Measurements from ENCODE around the gene UBE2I.
"Not testable (repeated sequence)": the region's sequence is repeated elsewhere in the genome, so short reads cannot be mapped to it uniquely, and the experiment has no call there.

Gene UBE2I

DNA sequence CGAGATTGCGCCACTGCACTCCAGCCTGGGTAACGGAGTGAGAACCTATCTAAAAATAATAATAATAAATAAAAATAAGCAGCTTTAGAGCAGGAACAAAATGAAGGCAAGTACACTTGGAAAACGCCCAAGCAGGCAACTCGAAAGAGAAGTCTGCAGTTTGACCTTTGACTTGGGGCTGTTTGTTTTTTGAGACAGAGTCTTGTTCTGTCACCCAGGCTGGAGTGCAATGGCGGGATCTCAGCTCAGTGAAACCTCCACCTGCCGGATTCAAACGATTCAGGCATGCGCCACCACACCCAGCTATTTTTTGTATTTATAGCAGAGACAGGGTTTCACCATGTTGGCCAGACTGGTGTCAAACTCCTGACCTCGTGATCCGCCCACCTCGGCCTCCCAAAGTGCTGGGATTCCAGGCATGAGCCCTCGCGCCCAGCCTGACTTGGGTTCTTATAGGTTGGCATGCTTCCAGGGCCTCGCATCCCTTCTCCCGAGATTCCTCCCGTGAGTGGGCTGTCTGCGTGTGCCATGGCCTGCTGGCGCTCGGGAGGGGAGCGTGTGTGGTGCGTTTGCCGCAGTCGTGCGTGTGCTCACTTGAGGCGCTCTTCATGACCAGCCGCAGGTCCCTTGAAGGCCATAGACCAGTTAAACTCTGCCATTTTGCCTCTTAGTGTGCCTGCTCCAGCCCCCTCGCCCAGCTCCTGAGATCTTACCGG is 18.4 kb upstream of the UBE2I start:
- POLR2A ChIA-PET: interaction anchor here (0.6 kb wide), 1 partner anchor 321 kb away, joined by 3 read pairs; the partner anchor contains the start of gene IFT140
- DNase-seq (ENCODE audit: low read depth, low spot score): no peak
- no peak overlapping the region for H3K4me3 ChIP-seq (ENCODE audit: low read depth, low read length)
- CTCF ChIA-PET: interaction anchor here (1.5 to 1.9 kb wide), 3 partner anchors 9 to 14 kb away, joined by 6 to 10 read pairs (median 6); no protein-coding TSS in a partner anchor
- TF ChIP-seq, protein P1, sequence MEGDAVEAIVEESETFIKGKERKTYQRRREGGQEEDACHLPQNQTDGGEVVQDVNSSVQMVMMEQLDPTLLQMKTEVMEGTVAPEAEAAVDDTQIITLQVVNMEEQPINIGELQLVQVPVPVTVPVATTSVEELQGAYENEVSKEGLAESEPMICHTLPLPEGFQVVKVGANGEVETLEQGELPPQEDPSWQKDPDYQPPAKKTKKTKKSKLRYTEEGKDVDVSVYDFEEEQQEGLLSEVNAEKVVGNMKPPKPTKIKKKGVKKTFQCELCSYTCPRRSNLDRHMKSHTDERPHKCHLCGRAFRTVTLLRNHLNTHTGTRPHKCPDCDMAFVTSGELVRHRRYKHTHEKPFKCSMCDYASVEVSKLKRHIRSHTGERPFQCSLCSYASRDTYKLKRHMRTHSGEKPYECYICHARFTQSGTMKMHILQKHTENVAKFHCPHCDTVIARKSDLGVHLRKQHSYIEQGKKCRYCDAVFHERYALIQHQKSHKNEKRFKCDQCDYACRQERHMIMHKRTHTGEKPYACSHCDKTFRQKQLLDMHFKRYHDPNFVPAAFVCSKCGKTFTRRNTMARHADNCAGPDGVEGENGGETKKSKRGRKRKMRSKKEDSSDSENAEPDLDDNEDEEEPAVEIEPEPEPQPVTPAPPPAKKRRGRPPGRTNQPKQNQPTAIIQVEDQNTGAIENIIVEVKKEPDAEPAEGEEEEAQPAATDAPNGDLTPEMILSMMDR (IDR thresholded peaks at IDR 0.05; ENCODE audit: insufficient read depth, low read length, missing control alignments): no peak

DNA sequence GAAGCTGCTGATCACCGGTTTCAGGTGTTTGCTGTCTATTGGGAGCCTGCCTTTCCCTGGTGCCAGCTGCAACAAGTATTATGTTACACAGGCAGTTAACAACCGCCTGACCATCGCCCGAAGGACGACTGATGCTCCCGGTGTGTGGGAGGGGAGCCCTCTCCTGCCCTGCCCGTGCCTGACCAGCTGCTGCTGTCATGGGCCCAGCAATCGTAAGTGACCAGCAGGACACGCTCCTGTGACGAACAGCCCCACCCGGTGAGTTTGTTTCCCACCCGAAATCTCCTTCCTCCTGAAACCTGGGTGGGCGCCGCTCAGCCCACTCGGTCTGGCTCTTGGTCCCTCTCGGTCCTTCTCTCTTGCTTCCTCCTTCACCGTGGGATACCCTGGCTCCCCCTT is 17.9 kb upstream of the UBE2I start:
- TF ChIP-seq, protein P1 (IDR thresholded peaks at IDR 0.05; ENCODE audit: insufficient read depth, low read length, missing control alignments): no peak
- H3K4me3 ChIP-seq (ENCODE audit: low read depth, low read length): no peak overlapping the region
- POLR2A ChIA-PET: interaction anchor here (0.6 kb wide), 1 partner anchor 320 kb away, joined by 3 read pairs; the partner anchor contains the start of gene IFT140
- no peak for DNase-seq (ENCODE audit: low read depth, low spot score)
- CTCF ChIA-PET: no interaction called here

DNA sequence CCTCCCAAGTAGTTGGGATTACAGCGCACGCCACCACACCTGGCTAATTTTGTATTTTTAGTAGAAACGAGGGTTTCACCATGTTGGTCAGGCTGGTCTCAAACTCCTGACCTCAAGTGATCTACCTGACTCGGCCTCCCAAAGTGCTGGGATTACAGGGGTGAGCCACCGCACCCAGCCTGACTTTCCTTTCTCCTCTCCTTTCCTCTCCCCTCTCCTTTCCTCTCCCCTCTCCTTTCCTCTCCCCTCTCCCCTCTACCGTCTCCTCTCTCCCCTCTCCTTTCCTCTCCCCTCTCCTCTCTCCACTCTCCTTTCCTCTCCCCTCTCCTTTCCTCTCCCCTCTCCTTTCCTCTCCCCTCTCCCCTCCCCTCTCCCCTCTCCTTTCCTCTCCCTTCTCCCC is 17.2 kb upstream of the UBE2I start:
- DNase-seq (ENCODE audit: low read depth, low spot score); H3K4me3 ChIP-seq (ENCODE audit: low read depth, low read length); POLR2A ChIA-PET; CTCF ChIA-PET: not testable (repeated sequence)

DNA sequence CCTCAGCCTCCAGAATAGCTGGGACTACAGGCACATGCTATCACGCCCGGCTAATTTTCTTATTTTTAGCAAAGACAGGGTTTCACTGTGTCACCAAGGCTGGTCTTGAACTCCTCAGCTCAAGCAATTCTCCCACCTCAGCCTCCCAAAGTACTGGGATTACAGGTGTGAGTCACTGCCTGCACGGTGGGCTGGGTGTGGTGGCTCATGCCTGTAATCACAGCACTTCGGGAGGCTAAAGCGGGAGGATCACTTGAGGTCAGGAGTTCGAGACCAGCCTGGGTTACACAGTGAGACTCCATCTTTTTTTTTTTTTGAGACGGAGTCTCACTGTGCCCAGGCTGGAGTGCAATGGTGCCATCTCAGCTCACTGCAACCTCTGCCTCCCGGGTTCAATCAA is 16.6 kb upstream of the UBE2I start:
- H3K4me3 ChIP-seq (ENCODE audit: low read depth, low read length); DNase-seq (ENCODE audit: low read depth, low spot score); CTCF ChIA-PET; POLR2A ChIA-PET: not testable (repeated sequence)

DNA sequence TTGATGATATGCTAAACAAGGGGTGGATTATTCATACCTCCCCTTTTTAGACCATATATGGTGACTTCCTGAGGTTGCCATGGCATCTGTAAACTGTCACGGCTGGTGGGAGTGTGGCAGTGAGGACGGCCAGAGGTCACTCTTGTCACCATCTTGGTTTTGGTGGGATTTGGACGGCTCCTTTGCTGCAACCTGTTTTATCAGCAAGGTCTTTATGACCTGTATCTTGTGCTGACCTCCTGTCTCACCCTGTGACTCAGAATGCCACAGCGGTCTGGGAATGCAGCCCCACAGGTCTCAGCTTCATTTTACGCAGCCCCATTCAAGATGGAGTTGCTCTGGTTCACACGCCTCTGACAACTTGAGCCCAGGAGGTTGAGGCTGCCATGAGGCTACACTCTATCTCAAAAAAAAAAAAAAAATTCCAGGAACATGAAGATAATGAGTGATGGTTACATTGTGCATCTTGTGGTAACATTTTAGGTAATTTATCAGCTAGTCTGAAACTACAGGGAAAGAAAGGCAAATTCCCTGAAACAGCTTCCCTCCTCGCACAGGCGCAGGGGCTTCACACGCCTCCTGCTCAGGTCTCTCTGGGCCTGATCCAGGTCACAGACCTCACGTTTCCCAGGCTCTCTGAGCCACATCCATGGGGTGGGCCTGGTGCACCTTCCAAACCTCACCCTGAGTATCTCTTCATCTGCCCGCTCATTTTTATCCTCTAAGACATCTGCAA is 15.3 kb upstream of the UBE2I start:
- no peak overlapping the region for H3K4me3 ChIP-seq (ENCODE audit: low read depth, low read length)
- TF ChIP-seq, protein P1 (IDR thresholded peaks at IDR 0.05; ENCODE audit: insufficient read depth, low read length, missing control alignments): no peak
- ChIA-PET CTCF (no interaction called here), POLR2A (no interaction called here)
- no peak for DNase-seq (ENCODE audit: low read depth, low spot score)

DNA sequence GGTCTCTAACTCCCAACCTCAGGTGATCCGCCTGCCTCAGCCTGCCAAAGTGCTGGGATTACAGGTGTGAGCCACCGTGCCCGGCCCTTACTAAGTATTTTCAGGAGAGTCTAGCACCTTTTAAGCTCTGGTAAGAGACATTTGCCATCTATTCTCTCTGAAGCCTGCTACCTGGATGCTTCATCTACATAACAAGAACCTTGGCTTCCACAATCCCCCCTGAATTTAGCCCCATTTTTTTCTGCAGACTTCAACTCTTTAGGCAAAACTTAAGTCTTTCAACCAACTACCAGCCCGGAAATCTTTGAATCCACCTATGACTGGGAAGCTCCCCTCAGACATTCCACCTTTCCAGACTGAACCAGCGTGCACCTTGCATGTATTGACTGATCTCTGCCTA is 14.0 kb upstream of the UBE2I start:
- TF ChIP-seq, protein P1 (IDR thresholded peaks at IDR 0.05; ENCODE audit: insufficient read depth, low read length, missing control alignments): no peak
- H3K4me3 ChIP-seq (ENCODE audit: low read depth, low read length): no peak overlapping the region
- ChIA-PET POLR2A (no interaction called here), CTCF (interaction anchor here (1.0 kb wide), 1 partner anchor 10 kb away, joined by 3 read pairs; no protein-coding TSS in a partner anchor)
- no peak for DNase-seq (ENCODE audit: low read depth, low spot score)

DNA sequence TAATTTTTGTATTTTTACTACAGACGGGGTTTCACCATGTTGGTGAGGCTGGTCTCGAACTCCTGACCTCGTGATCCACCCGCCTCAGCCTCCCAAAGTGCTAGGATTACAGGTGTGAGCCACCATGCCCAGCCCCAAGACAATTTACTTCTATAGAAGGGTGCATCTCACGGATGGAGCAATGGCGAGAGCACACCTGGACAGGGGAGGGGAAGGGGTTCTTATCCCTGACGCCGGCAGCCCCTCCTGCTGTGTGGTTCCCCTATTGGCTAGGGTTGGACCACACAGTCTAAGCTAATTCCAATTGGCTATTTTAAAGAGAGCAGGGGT is 12.8 kb upstream of the UBE2I start:
- DNase-seq (ENCODE audit: low read depth, low spot score); H3K4me3 ChIP-seq (ENCODE audit: low read depth, low read length): not testable (repeated sequence)
- CTCF ChIA-PET: interaction anchor here (1.1 kb wide), 1 partner anchor 9 kb away, joined by 3 read pairs; no protein-coding TSS in a partner anchor
- POLR2A ChIA-PET: interaction anchor here (0.6 kb wide), 1 partner anchor 34 kb away, joined by 3 read pairs; no protein-coding TSS in a partner anchor
